ENCODE measurements around the gene CCDC73.

GRCh38 chr11:32830796-32831195 is 36.3 kb upstream of the CCDC73 start:
- TF ChIP-seq SUZ12 (IDR thresholded peaks at IDR 0.05; ENCODE audit: extremely low read depth, insufficient read depth, insufficient read length) (no peak), YY1 (IDR thresholded peaks at IDR 0.05; ENCODE audit: insufficient read depth, insufficient read length) (no peak), ZNF274 (IDR thresholded peaks at IDR 0.05; ENCODE audit: low read depth, low read length) (no peak)
